ENCODE results near the gene ZACN. TPM values are rescaled to one million over a fixed set of nuclear protein-coding genes. Genes with fewer than 3 reads are reported as not detected.

Gene ZACN
- total RNA-seq, 1 donor from 2014 or later = not detected

DNA sequence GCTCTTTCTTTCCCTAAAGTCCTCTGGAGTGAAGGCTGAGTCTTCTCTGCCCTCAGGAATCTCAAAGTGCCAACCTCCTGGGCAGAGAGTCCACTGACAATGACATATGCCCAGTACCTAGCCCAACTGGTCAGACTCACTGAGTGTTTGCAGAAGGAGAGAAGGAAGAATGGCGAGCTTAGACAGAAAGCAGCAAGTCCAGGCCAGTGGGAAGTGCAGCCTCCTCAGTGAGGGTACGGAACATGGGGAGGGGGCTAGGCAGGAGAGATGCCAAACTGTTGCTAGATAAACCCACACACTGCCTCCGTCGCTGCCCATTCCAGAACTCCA lies 23.9 kb downstream of the ZACN start:
- DNase-seq (ENCODE audit: low read depth) = peak; percentile 32

DNA sequence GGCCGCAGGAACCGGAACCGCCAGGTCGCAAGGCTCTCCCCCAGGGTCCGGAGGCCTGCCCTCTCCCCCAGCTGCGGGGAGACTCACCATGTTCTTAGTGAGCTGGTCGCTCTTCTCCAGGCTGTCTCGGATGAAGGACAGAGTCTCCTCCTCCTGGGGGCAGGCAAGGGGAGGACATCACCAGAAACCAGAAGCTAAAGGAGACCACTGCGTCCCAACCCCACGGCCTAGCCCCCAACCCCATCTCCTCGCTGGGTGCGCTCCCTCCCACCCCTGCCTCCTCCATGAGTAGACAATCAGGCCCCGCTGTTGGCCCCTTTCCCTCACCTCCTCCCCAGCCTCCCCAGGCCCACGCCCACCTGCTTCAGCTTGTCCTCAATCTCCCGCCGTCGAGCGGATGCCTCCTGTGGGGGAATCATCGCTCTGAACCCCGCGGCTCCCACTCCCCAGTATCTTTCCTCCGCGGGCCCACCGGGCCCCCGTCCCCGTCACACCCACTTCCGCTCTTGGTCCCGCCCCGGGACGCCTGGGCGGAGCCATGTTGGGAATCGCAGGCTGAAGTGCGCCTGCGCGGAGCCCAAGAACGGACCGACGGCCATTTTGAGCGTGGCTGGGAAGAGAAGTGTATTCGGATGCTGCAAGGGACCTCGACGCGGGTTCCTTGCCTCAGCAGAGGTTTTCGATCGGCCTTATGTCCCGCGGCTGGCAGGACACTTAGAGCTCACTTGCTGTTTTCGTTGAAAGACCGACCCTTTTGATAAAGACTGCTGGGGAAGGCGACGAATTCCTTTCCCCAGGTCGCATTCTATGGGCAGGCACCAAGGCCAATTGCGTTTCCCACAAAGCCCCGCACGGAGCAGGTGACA lies 24.5 kb downstream of the ZACN start, which contains the start of gene EXOC7:
Gene EXOC7, minus strand, starts transcription at position 514 of the 866 bp plus-strand sequence. Its CDS starts 95 bp downstream, at position 419.
- DNase-seq (ENCODE audit: low read depth) = peak; percentile 95

DNA sequence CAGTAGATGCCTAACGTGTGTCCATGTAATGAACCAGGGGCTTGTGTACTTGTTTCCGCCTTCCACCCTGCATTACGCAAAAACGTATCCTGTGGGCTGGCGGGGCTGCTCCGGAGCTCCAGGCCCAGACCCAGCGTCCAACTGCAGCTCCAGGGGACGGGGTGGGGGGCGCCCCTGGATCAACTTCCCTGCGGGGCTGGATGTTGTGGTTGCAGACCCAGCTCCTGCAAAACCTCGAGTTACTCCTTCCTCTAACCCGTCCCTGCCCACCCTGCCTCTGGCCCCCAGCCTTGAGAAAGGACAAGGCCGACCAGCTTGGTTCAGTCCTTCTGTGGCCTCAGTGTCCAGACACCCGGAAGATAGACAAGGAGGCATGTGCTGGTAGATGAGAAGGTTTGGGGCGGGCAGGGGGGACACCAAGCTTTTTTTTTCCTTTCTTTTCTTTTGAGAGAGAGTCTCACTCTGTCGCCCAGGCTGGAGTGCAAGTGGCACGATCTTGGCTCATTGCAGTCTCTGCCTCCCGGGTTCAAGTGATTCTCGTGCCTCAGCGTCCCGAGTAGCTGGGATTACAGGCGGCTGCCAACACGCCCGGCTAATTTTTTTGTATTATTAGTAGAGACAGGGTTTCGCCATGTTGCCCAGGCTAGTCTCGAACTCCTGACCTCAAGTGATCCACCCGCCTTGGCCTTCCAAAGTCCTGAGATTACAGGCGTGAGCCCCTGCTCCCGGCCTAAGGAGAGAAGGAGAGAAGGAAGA lies 25.3 kb downstream of the ZACN start:
- DNase-seq (ENCODE audit: low read depth) = no peak

DNA sequence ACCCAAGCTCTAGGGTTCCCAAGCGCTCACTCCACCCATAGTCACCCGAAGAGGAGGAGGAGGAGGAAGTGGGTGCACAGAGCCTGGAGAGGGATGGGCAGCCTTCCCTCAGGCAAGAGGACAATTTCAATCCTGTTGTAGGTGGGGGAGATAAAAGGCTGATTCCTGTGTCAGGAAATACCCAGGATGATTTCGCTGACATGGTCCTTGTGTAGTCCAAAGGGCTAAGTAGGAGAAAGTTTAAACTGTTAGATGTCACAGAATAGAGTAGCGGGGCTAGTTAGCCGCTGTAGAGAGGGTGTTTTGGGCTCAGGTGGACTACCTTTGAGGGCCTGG lies 25.9 kb downstream of the ZACN start:
- DNase-seq (ENCODE audit: low read depth) = no peak

DNA sequence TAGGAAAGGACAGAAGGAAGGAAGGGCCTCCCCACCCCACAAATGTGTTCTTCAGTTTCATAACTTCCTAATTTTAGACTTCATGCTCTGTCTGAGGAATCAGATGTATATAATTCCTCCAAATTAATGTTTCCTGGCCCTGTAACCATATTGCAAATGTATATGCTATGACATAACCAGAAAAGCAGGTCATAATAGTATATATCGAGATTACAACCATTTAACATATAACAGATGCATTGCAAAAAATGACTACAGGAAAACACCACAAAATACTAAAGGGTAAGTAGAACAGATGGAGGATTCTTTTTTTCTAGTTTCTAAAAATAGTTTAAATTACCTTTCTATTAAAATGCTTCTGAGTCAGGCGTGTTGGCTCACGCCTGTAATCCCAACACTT lies 27.7 kb downstream of the ZACN start:
- DNase-seq (ENCODE audit: low read depth) = no peak

DNA sequence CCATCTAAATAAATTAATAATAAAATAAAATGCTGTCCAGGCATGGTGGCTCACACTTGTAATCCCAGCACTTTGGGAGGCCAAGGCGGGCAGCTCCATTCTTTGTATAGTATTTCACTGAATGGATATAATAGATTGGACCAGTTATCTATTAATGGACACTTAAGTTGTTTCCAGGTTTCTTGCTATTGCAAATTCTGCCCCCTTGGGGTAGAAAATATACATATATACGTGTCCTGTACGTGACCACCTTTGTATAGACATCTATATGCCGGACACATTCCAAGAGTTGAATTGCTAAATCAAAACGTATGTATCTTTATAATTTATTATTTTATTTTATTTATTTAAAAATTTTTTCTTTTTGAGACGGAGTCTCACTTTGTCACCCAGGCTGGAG lies 28.5 kb downstream of the ZACN start:
- DNase-seq (ENCODE audit: low read depth) = no peak

DNA sequence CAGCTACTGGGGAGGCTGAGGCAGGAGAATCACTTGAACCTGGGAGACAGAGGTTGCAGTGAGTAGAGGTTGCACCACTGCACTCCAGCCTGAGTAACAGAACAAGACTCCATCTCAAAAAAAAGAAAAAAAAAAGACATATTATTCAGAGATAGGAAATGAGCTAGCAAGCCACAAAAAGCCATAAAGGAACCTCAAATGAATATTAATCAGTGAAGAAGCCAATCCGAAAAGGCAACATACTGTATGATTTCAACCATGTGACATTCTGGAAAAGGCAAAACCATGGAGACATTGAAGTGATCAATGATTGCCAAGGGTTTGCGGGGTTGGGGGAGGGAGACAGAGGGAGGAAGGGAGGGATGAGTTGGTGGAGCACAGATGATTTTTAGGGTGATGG lies 33.0 kb downstream of the ZACN start:
- DNase-seq (ENCODE audit: low read depth) = no peak

DNA sequence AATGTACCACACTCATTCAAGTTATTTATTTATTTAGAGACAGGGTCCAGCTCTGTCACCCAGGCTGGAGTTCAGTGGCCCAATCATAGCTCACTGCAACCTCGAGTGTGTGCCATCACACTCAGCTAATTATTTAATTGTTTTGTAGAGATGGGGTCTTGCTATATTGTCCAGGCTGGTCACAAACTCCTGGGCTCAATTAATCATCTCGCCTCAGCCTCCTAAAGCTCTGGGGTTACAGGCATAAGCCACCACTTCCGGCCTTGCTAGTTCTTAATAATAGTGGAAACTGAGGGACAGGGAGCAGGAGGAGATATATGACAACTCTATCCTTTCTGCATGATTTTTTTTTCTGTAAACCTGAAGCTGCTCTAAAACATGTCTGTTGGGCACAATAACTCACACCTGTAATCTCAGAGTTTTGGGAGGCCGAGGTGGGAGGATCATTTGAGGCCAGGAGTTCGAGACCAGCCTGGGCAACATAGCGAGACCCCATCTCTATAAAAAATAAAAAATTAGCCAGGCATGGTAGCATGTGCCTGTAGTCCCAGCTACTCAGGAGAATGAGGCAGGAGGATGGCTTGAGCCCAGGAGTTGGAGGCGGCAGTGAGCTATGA lies 36.3 kb downstream of the ZACN start:
- no peak for DNase-seq (ENCODE audit: low read depth)

DNA sequence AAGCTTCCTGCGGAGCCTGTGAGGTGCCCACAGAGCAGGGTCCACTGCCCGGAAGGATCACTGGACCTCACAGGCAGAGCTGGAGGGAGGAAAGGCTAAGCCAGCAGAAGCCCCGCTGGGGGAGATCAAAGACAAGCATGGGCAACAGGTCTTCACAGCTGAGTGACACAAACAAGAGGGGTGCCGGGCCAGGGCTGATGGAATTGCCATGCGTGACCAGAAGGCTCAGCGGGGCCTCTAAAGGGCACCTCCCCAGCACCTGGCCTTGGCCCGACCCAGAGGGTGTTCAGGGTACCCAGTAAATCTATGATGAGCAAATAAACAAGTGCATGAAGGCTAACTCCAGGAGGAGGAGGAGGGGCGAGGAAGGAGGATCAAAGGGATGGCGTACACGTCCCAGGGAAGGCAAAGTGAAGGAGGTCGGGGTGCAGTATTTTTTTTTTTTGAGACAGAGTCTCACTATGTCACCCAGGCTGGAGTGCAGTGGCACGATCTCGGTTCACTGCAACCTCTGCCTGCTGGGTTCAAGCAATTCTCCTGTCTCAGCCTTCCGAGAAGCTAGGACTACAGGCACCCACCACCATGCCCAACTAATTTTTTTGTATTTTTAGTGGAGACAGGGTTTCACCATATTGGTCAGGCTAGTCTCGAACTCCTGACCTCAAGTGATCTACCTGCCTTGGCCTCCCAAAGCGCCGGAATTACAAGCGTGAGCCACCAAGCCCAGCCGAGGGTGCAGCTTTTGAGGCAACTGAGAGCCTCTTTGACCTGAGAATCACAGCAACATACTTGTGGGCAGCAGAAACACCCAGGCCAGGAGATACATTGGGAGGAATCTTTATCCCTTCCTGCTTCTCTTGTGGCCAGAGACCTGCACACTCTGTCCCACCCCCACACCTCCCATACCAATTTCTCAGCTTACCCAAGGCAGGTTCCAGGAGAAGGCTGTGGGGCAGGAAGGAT lies 40.7 kb downstream of the ZACN start:
- DNase-seq (ENCODE audit: low read depth) = no peak

DNA sequence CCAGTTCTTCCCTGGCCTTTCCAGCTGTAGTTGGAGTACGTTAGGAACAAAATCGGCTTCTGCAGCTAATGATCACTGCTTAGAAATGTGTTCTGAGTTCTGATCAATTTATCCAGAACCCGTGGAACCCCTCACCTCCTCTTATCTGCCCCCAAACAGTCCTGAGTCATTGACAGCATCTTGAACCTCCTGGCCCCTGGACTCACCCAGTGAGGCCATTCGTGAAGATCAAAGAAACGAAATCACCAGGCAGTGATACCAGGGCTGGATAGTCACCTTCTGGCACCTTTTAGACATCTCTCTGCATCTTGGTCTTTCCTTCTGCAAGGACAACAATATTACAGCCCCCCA lies 41.7 kb downstream of the ZACN start:
- no peak for DNase-seq (ENCODE audit: low read depth)

DNA sequence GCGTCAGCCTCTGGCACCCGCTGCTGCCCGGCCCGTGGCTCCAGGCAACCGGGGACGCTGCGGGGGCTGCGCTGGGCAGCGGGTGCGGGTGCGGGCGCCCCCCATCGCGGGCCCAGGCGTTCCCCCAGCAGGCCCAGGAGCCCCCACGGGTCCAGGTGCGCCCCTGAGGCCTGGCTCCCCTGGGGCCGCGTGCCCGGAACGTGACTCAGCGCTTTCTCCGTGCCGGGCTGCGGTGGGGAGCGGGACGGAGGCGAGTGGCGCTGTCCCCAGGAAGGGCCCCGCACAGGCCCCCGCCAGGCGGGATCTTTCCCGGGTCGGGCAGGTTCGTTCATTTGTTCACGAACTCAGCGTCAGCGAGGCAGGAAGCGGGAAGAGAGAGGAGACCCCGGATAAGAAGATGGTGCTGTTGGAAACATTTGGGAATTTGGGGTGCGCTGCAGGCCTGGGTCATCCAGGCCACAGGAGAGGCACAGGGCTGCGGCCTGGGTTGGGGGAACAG lies 43.0 kb downstream of the ZACN start:
- DNase-seq (ENCODE audit: low read depth) = no peak

DNA sequence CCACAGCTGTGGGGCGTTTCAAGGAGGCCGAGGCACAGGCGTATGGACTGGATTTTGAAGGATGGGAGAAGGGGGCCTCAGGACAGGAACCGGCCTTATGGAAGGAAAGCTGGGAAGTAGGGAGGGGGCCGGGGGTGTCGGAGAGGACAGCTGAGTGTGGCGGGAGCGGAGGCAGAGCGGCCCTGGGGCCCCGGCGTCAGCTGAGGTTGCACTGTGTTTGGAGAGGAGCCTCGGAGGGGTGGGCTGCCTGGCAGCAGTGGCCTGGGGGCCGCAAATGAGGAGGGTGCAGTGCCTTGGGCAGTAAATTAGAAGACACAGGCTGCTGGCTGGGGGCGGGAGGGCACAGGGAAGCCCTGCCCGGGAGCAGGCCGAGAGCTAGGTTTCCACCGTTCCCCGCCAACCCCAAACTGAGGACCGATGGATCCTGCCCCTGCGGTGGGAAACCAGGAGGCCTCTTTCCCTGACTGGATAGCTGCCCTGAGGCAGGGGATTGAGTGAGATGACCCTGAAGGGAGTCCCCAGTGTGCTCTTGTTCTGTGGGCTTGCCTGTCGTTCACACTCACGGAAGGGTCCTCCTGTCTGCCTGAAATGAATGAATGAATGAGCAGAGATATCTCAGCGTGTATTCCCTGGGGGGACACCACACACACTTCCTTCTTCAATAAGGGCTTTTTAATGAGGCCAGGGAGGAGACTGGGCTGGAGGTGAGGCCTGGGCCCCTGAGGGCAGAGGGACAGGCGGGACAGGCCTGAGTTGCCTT lies 43.6 kb downstream of the ZACN start:
- DNase-seq (ENCODE audit: low read depth) = no peak

DNA sequence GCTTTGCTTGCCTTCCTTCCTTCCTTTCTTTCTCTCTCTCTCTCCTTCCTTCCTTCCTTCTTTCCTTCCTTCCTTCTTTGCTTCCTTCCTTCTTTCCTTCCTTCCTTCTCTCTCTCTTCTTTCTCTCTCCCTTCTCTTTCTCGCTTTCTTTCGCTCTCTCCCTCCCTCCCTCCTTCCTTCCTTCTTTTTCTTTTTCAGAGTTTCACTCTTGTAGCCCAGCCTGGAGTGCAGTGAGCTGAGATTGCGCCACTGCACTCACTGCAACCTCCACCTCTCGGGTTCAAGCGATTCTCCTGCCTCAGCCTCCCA lies 44.2 kb downstream of the ZACN start:
- DNase-seq (ENCODE audit: low read depth) = no peak

DNA sequence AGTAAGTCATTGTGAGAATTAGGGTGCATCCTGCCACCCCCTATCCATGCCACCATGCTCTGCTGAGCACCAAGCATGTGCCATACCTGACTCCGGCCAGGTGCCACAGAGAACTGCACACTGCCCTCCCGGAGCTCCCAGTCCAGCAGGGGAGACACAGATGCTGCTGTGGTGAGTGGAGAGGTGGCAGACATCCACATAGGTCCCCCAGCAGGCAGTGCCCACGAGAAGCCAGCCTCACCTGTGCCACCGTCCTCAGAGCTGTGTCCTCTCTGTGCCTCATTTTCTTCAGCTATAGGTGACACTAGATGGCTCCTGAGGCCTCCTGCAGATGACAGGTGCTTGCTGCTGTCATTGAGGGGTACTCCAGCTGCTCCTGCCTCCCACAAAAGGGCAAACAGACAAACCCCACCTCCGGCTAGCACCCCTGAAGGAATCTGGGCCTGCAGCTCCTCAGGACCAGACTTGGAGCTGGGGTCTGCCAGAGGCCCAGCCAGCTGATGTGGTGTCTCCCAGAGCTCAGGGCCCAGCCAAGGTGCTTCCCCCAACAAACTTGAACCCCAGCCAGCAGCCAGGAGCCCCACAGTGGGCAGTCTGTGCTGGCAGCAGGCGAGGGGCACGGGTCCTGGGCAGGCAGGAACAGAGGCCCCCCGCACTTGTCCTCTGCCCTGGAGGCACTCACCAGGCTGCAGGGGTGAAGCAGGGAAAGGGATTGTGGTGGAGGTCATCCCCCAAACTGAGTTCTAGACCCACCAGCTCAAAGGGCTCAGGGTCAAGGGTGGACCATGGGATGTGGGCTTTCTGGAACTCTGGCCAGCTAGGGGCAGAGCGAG lies 45.0 kb downstream of the ZACN start:
- no peak for DNase-seq (ENCODE audit: low read depth)

DNA sequence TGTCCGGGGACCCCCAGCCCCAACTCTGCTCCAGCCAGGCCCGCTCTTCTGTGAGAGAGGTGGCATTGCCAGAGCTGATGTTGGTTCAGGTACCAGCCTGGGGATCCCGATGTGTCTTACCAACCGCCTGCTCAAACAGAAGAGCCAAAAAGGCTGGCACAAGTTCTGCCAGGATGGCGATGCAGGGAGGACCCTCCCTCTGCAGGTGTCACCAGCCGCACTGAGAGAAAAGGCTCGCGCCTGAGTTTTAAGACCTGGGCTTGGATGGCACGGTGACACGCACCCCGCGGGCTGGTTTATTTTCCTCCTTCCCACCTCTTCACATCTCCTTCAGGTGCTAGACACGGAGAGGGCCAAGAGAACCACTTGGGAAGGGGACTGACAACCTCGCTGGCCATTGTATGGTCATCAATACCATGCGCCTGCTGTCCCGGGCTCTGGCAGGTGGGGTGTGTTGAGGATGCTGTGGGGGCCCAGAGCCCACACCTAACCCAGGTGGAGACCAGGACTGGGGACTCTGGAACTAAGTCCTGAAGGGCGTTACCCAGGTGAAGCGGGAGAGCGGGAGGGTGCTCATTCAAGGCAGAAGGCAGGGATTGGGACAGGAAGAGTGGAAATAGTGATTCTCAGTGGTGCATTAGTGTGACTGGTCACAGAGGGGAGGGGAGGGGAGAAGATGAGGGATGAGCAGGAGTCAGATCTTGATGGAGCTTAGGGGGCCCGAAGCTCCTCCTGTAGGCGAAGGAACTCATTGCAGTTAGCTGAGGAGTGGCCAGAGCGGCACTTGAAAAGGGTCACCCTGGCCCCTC lies 45.8 kb downstream of the ZACN start:
- no peak for DNase-seq (ENCODE audit: low read depth)

DNA sequence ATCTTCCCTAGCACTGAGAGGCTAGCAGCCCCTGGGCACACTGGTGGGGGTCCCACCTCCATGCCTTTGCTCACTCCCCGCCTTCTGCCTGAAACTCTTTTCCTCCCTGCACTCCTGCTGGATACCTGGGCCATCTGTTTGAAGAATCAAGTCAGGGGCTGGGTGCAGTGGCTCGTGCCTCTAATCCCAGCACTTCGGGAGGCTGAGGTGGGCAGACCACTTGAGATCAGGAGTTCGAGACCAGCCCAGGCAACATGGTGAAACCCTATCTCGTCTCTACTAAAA lies 46.4 kb downstream of the ZACN start:
- no peak for DNase-seq (ENCODE audit: low read depth)

DNA sequence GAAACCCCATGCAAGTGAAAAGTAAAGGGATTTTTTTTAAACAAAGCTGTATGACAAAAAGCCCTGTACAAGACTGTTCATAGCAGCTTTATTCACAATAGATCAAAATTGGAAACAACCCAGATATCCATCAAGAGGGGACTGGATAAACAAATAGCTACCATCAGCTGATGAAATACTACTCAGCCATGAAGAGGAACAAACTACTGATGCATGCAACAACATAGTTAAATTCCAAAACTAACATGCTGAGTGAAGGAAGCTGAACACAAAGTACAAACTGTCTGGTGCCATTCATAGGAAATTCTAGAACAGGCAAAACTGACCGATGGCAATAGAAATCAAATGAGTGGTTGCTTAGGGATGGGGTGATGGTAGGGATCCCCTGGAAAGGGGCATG lies 46.9 kb downstream of the ZACN start:
- no peak for DNase-seq (ENCODE audit: low read depth)

DNA sequence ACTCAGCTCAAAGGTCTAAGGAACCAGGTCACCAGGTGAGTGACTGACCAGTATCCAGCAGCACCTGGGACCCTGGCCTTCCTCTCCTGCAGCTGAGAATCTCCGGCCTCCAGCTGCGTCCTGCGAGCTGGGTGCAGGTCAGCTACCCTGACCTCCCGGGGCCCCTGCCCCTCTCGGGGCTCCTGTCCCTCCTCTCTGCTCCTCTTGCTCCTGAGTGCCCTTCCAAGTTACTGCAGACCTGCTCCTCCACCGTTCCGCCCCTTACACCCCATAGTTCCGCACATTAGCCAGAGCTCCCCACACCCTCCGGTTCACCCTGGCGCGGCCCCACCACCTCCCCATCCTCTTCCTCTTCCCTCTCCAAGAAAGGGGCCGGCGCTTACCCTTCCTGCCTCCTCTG lies 51.5 kb downstream of the ZACN start:
- DNase-seq (ENCODE audit: low read depth) = no peak

Data from myocyte (in vitro differentiated cells).